Activated naive CD4-positive, alpha-beta T cell treated with anti-CD3 and anti-CD28 coated beads for 36 hours (primary cell): ENCODE measurements around the gene STKLD1. TPM values are rescaled to one million over a fixed set of nuclear protein-coding genes. Genes with fewer than 3 reads are reported as not detected.

Experiments used
- CTCF ChIA-PET: fragments of 350-600 bp; sonication (Branson Sonifier 250); formaldehyde crosslinking; loops from one replicate; lab custom pipeline; 2021; ENCODE audit warnings: antibody characterized with exemption; lab: Charles Lee
- DNase-seq: peaks from one replicate; pipeline ENCODE4 v3.0.0-alpha.2; 2020
- H3K27ac Mint-ChIP-seq: one replicate; pipeline ENCODE4 v1.8.0; 2021; ENCODE audit warnings: mild to moderate bottlenecking, mixed read lengths
- H3K27me3 Mint-ChIP-seq: one replicate; pipeline ENCODE4 v1.8.0; 2021; ENCODE audit warnings: low read depth, mixed read lengths
- H3K36me3 Mint-ChIP-seq: one replicate; pipeline ENCODE4 v1.8.0; 2021; ENCODE audit warnings: low read depth, mixed read lengths
- H3K4me1 Mint-ChIP-seq: one replicate; pipeline ENCODE4 v1.8.0; 2021; ENCODE audit warnings: low read depth, mixed read lengths
- H3K4me3 Mint-ChIP-seq: one replicate; pipeline ENCODE4 v1.8.0; 2021; ENCODE audit warnings: mild to moderate bottlenecking, moderate library complexity, mixed read lengths
- H3K9me3 Mint-ChIP-seq: one replicate; pipeline ENCODE4 v1.8.0; 2021; ENCODE audit warnings: mixed read lengths
- intact Hi-C: fragments of 100-400 bp; cut with micrococcal nuclease; formaldehyde crosslinking; loops from one replicate; pipeline ENCODE4 v1.15.1; 2023
- total RNA-seq, 2 experiments: library from RNA; stranded (reverse); gene quantifications; one replicate each; pipeline ENCODE4 v1.2.3, GENCODE V29; 2021

The STKLD1 gene
- total RNA-seq, 2 experiments from 2014 or later: 0.35 to 0.41 TPM

GRCh38 chr9:133347515-133347984, 28.6 kb upstream of the STKLD1 start:
- Mint-ChIP-seq H3K9me3 (no peaks in the 10 kb centered on the region), H3K27me3 (no peaks in the 10 kb centered on the region), H3K36me3 (peaks cover 55% of the 10 kb centered on the region), H3K4me3 (peak overlapping the region; percentile 92), H3K27ac (peak overlapping the region; percentile 97), H3K4me1 (peaks cover 37% of the 10 kb centered on the region)
- CTCF ChIA-PET: interaction anchor here (1.1 to 1.6 kb wide), 2 partner anchors 8 to 23 kb away, joined by 3 to 4 read pairs; no protein-coding TSS in a partner anchor
- intact Hi-C loops: no loop called here
- peak; percentile 43 for DNase-seq

GRCh38 chr9:133347985-133348717, 28.0 kb upstream of the STKLD1 start, which contains the start of the genes MED22 and RPL7A:
Gene MED22 (minus strand): TSS chr9:133348131. CDS start chr9:133346662, 1,469 bp downstream.
Gene RPL7A (plus strand): TSS chr9:133348218. CDS start chr9:133348244, 26 bp downstream.
- peaks cover 55% of the 10 kb centered on the region for H3K36me3 Mint-ChIP-seq
- DNase-seq: peak; percentile 97
- H3K27me3 Mint-ChIP-seq: no peaks in the 10 kb centered on the region
- H3K9me3 Mint-ChIP-seq: no peaks in the 10 kb centered on the region
- peaks cover 37% of the 10 kb centered on the region for H3K4me1 Mint-ChIP-seq
- CTCF ChIA-PET: interaction anchor here (1.6 kb wide), 1 partner anchor 23 kb away, joined by 4 read pairs; no protein-coding TSS in a partner anchor
- H3K4me3 Mint-ChIP-seq: peak within 1 kb of the TSS; percentile 92
- H3K27ac Mint-ChIP-seq: peak within 1 kb of the TSS; percentile 97
- intact Hi-C loops: loop anchor here (1.0 to 2.0 kb wide), 5 partner anchors 8 to 69 kb away; partner anchors contain the start of genes SURF1, SURF2 and SURF6

- peaks cover 51% of the 10 kb centered on the region for H3K36me3 Mint-ChIP-seq
- CTCF ChIA-PET: interaction anchor here (1.6 kb wide), 1 partner anchor 22 kb away, joined by 4 read pairs; no protein-coding TSS in a partner anchor
- no peaks in the 10 kb centered on the region for H3K9me3 Mint-ChIP-seq
- intact Hi-C loops: loop anchor here (1.0 to 2.0 kb wide), 5 partner anchors 7 to 68 kb away; partner anchors contain the start of genes SURF1, SURF2 and SURF6
- H3K27me3 Mint-ChIP-seq: no peaks in the 10 kb centered on the region
- H3K4me3 Mint-ChIP-seq: peak overlapping the region; percentile 92
- peak overlapping the region; percentile 97 for H3K27ac Mint-ChIP-seq
- no peak for DNase-seq
- peaks cover 37% of the 10 kb centered on the region for H3K4me1 Mint-ChIP-seq
These were observed 27.2 kb upstream of the STKLD1 start for GRCh38 chr9:133348718-133349573.

GRCh38 chr9:133349965-133350616, 26.1 kb upstream of the STKLD1 start:
- H3K36me3 Mint-ChIP-seq: peaks cover 51% of the 10 kb centered on the region
- peak overlapping the region; percentile 97 for H3K27ac Mint-ChIP-seq
- H3K9me3 Mint-ChIP-seq: no peaks in the 10 kb centered on the region
- H3K4me3 Mint-ChIP-seq: peak overlapping the region; percentile 92
- intact Hi-C loops: loop anchor here (2.0 kb wide), 2 partner anchors 55 to 67 kb away; no protein-coding TSS in a partner anchor
- no peaks in the 10 kb centered on the region for H3K27me3 Mint-ChIP-seq
- CTCF ChIA-PET: interaction anchor here (0.6 to 3.1 kb wide), 4 partner anchors 10 to 1100 kb away, joined by 3 to 16 read pairs (median 3); no protein-coding TSS in a partner anchor
- peaks cover 48% of the 10 kb centered on the region for H3K4me1 Mint-ChIP-seq
- DNase-seq: no peak

- H3K27me3 Mint-ChIP-seq: no peaks in the 10 kb centered on the region
- H3K4me3 Mint-ChIP-seq: no peak overlapping the region
- DNase-seq: no peak
- H3K36me3 Mint-ChIP-seq: peaks cover 47% of the 10 kb centered on the region
- intact Hi-C loops: no loop called here
- CTCF ChIA-PET: interaction anchor here (1.1 to 3.1 kb wide), 2 partner anchors 10 to 19 kb away, joined by 3 to 16 read pairs; no protein-coding TSS in a partner anchor
- H3K4me1 Mint-ChIP-seq: peaks cover 45% of the 10 kb centered on the region
- H3K9me3 Mint-ChIP-seq: no peaks in the 10 kb centered on the region
- peak overlapping the region; percentile 61 for H3K27ac Mint-ChIP-seq
These were observed 24.6 kb upstream of the STKLD1 start for GRCh38 chr9:133351526-133351907.

GRCh38 chr9:133351908-133352634, 24.1 kb upstream of the STKLD1 start:
- Mint-ChIP-seq H3K27me3 (no peaks in the 10 kb centered on the region), H3K9me3 (no peaks in the 10 kb centered on the region), H3K4me1 (peaks cover 40% of the 10 kb centered on the region), H3K36me3 (peaks cover 43% of the 10 kb centered on the region), H3K27ac (peak overlapping the region; percentile 64), H3K4me3 (no peak overlapping the region)
- intact Hi-C loops: no loop called here
- DNase-seq: peak; percentile 66
- CTCF ChIA-PET: interaction anchor here (1.1 to 3.1 kb wide), 2 partner anchors 10 to 19 kb away, joined by 3 to 16 read pairs; no protein-coding TSS in a partner anchor

- H3K27me3 Mint-ChIP-seq: no peaks in the 10 kb centered on the region
- CTCF ChIA-PET: interaction anchor here (0.8 to 3.1 kb wide), 2 partner anchors 18 to 19 kb away, joined by 3 to 16 read pairs; no protein-coding TSS in a partner anchor
- DNase-seq: no peak
- intact Hi-C loops: no loop called here
- H3K27ac Mint-ChIP-seq: peak overlapping the region; percentile 64
- peaks cover 42% of the 10 kb centered on the region for H3K36me3 Mint-ChIP-seq
- no peak overlapping the region for H3K4me3 Mint-ChIP-seq
- no peaks in the 10 kb centered on the region for H3K9me3 Mint-ChIP-seq
- peaks cover 45% of the 10 kb centered on the region for H3K4me1 Mint-ChIP-seq
These were observed 23.4 kb upstream of the STKLD1 start for GRCh38 chr9:133352635-133353340.

GRCh38 chr9:133353548-133353947, 22.6 kb upstream of the STKLD1 start:
- CTCF ChIA-PET: interaction anchor here (0.7 to 0.8 kb wide), 2 partner anchors 10 to 19 kb away, joined by 3 read pairs; no protein-coding TSS in a partner anchor
- Mint-ChIP-seq H3K4me3 (no peak overlapping the region), H3K9me3 (no peaks in the 10 kb centered on the region), H3K27me3 (no peaks in the 10 kb centered on the region), H3K4me1 (peaks cover 53% of the 10 kb centered on the region), H3K36me3 (peaks cover 39% of the 10 kb centered on the region), H3K27ac (peak overlapping the region; percentile 43)
- no peak for DNase-seq
- intact Hi-C loops: no loop called here

- Mint-ChIP-seq H3K36me3 (peaks cover 31% of the 10 kb centered on the region), H3K4me3 (peak overlapping the region; percentile 82), H3K4me1 (peaks cover 49% of the 10 kb centered on the region), H3K27me3 (no peaks in the 10 kb centered on the region), H3K9me3 (no peaks in the 10 kb centered on the region), H3K27ac (no peak overlapping the region)
- intact Hi-C loops: loop anchor here (5.0 kb wide), 1 partner anchor 133 kb away; no protein-coding TSS in a partner anchor
- no peak for DNase-seq
- CTCF ChIA-PET: interaction anchor here (0.9 to 6.0 kb wide), 4 partner anchors 17 to 63 kb away, joined by 3 to 48 read pairs (median 3); partner anchors contain the start of gene REXO4
These were observed 21.4 kb upstream of the STKLD1 start for GRCh38 chr9:133354766-133355165.

GRCh38 chr9:133355881-133356357, 20.2 kb upstream of the STKLD1 start:
- Mint-ChIP-seq H3K4me1 (peaks cover 48% of the 10 kb centered on the region), H3K36me3 (peaks cover 25% of the 10 kb centered on the region)

More at GRCh38 chr9:133355881-133356357, 20.2 kb upstream of the STKLD1 start:
- no peak for DNase-seq
- intact Hi-C loops: loop anchor here (1.0 to 5.0 kb wide), 3 partner anchors 8 to 131 kb away; partner anchors contain the start of genes MED22 and RPL7A
- H3K27me3 Mint-ChIP-seq: no peaks in the 10 kb centered on the region
- peak overlapping the region; percentile 81 for H3K27ac Mint-ChIP-seq
- H3K9me3 Mint-ChIP-seq: no peaks in the 10 kb centered on the region
- peak overlapping the region; percentile 82 for H3K4me3 Mint-ChIP-seq
- CTCF ChIA-PET: interaction anchor here (0.7 to 6.0 kb wide), 9 partner anchors 9 to 86 kb away, joined by 3 to 48 read pairs (median 3); partner anchors contain the start of gene REXO4
